Measurements from ENCODE around the gene ITGB6. TPM values are rescaled to one million over a fixed set of nuclear protein-coding genes. Genes with fewer than 3 reads are reported as not detected.

Gene ITGB6
- total RNA-seq, 1 donor from 2014 or later, result 48.8 TPM

DNA sequence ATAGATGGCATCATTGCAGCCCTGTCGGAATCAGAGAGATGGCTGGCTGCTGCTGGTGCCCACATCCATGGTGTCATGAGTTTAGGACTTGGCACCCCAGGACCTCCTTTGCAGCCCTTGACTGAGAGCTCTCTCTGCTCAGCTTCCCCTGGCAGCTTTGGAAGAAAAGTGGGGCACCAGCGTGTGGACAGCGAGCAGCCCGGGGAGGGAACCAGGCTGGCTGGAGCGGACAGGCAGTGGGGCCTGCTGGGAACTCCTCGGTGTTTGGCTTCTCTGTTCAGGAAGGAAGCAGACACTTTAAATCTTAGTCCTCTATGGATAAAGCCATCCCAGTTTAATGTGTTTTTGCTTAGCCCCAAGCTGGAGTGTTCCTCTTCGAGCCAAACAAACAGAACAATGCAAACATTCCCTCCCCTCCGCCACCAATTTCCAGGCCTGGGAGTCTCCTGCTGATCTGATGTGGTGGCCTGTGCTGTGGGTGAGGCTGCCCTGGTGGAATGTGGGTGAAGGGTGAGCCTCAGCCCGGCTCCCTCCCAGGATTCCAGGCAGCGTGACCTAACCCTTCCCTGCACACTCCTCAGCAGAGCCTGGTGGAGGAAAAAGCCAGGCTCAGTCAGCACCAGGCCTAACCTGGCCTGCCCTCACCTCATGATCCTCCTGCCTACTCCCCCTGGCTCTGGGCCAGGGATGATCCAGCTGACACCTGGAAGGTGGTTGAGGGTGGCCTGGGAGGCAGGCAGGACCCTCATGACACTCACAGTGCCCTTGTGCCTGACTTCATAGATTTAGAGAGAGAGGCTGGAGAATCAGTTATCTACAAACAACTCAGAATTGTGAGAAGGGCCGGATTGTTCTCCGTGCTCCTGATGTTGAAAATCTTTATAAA lies 21.6 kb upstream of the ITGB6 start:
- peak; percentile 85 for DNase-seq (ENCODE audit: low spot score)

- DNase-seq (ENCODE audit: low spot score), result no peak
Observed at GRCh38 chr2:160220545-160221009, 20.5 kb upstream of the ITGB6 start.

DNA sequence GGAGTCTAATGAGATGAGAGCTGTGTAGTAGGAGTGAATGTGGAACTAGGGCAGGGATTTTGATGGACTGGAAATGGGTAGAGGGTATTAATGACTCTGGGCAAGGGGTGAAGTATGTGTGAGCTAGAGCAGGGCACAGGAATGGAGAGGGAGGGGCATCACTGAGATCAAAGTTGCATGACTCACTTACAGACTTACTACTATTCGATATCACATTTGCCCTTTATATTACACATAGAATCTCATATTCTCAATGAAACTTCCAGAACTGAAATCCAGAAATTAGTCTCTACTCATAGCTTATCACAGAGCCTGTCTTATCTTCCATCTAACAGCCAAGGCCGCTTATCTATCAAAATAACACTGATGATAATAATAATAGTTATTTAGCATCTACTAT lies 20.0 kb upstream of the ITGB6 start:
- DNase-seq (ENCODE audit: low spot score), result no peak

GRCh38 chr2:160214461-160215445 lies 14.7 kb upstream of the ITGB6 start:
- peak; percentile 63 for DNase-seq (ENCODE audit: low spot score)

GRCh38 chr2:160213511-160213910 lies 13.4 kb upstream of the ITGB6 start:
- no peak for DNase-seq (ENCODE audit: low spot score)

DNA sequence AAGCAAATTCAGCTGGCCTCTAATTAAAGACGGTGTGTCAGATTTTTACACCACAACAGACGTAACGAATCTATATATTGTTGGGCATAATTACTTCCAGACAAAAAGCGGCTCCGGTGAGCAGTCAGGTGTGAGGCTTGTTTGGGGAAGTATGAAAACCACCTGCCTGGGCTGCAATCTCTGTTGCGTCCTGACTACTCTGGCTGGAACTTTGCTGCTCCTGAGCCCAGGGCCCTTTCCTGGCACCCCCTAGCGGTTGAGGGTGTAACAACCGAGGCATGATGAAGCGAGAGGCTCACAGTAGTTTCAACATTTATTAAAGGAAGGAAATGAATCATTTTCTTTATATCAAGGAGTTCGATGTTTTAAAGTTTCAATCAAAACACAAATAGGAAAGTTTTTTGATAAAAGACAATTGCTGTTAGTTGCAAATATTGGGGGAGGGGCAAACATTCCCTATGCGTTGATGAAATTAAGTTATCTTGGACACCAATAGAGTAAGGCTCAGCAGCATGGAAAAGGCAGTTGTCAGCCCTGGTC lies 10.6 kb upstream of the ITGB6 start:
- peak; percentile 54 for DNase-seq (ENCODE audit: low spot score)

DNA sequence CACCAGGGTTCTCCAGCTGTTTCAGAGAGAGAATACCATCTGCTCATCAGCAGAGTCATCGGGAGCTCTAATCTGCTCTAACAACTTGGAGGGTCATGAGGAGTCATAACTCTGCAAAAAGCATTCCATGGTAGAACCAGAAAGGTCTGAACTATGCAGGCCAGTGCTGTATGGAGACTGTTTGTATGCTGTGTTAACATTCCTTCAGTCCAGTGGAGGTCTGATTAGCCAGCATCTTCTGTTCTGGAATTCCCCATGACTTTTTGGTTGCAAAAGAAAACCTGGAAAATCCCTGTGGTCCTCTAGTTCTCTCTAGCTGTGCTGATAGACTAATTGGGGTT lies 9.4 kb upstream of the ITGB6 start:
- no peak for DNase-seq (ENCODE audit: low spot score)

- no peak for DNase-seq (ENCODE audit: low spot score)
Observed at GRCh38 chr2:160208655-160209515, 8.8 kb upstream of the ITGB6 start.

DNA sequence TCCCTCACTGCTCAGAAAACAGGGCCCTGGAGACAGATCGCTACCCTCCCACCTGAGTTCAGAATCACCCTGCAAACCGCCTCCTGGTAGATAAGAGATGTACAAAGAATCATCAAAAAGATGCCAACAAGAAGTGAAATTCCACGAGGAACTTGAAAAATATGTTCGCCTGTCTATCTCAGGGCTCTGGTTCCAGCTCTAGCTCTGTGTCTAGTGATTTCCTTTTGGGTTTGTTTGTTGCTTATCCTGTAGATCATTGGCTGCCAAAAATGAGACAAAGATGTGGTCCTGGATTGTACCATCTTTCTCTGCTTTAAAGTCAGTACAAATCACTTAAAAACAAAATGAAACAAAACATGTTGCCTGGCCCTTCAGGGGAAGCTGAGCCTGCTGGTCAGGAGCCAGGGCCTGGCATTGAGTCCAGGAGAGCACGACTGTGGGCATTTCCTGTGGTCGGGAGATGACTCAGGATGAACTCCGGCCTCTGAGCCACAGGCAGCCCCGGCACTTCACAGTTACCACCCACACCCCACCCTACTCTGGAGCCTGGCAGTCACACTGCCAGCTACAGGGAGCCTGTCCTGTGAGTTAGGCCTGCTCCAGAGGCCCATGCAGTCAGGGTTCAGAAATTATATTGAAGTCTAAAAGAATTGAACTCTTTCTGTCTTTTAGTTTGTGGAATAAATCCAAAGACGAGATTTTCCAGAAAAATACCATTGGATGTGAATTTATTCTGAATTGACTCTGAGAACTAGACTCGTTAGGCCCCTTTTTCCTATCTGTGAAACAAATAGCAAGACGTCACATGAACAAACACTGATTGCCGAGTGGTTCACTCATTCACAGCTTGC lies 8.0 kb upstream of the ITGB6 start:
- peak; percentile 87 for DNase-seq (ENCODE audit: low spot score)

GRCh38 chr2:160207271-160207670 lies 7.2 kb upstream of the ITGB6 start:
- DNase-seq (ENCODE audit: low spot score), result no peak

DNA sequence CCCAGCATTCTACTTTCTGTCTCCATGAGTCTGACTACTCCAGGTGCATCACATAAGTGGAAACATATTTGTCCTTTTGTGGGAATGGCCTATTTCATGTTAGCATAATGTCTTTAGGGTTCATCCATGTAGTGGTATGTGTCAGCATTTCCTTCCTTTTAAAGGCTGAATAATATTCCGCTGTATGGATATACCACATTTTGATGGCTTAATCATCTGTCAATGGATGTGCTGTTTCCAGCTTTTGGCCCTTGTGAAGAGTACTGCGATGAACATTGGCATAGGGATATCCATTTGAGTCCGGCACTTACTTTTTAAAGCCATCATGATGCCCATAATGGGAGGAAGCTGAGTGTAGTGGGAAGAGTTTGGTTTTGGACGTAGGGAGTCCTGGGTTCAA lies 6.4 kb upstream of the ITGB6 start:
- no peak for DNase-seq (ENCODE audit: low spot score)

DNA sequence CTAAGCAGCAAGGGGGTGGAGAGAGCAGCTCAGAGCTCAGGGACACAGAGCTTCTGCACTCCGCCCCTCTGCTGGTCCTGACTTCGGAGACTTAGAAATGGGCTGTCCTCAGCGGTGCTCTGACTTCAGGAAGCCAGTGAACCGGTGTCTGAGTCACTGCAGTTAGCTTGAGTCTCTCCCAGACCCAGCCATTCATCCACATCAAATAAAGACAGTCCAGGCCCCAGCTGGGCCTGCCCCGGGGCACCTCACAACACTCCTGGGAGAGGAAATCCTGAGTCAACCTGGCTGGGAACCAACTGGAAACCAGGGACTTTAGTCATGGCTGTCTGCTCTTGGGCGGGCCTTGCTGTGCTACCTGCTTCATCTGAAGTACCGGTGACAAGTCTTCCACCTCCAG lies 5.4 kb upstream of the ITGB6 start:
- peak; percentile 80 for DNase-seq (ENCODE audit: low spot score)

DNA sequence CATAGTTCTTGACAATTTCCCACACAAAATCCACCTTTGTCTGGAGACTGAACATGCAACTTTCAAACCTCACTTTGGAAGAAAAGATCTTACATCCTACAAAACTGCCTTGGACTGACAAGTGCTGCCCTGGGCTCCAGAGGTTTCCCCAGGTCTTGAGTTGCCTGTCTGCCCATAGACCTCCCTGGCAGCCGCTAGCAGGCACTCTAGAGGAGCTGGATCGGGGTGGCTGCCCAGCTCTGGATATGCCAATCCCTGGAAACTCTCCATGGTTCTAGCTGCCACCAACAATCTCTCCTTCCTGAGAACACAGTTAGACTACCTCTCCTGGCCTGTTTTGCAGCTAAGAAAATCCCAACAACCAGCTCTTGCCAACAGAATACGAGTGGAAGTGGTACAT lies 3.4 kb upstream of the ITGB6 start:
- DNase-seq (ENCODE audit: low spot score), result no peak

DNA sequence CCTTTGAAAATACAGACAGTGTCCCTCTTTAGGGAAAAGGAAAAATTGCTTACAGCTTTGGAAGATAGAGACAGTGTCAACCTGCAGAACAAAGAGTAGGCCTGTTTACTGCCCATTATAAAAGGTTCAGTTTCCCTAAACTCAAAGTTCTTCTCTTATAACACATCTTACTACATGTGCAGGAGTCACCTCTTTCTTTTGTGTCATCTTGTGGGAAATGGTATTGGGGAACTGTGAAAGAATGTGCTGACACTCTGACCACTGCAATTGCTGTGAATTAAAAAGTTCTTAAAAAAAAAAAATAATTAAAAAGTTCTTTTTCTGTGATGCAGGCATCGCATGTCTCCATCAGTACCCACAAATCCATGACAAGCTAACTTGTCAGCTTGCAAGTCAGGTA lies 2.9 kb upstream of the ITGB6 start:
- DNase-seq (ENCODE audit: low spot score), result no peak

DNA sequence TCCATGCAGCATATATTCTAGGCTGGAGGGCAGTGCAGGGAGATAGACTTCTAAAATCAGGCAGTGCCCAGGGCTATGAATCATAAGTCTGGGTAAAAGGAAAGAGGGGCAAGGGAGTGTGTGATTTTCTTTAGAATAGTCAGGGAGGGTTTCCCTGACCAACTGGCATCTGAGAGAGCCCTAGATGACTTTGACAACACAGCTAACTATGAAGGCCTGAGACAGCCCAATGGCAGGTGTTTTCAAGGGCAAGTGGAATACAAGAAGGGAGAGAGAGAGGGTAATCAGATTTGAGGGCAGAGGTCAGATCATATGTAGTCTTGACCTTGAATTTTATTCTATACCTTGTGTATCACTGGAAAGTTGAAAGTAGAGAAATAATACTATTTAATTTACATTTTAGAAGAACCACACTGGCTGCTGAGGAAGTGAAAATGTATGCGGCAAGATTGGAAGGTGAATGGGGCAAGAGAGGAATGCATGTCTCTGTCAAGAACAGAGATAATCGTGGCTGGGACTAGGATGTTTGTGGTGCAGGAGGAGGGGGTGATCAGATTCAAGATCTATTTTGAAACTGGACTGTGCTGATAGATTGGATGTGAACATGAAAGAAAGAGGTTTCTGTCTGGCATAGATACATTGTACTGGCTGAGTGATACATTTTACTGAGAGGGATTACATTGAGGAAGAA lies 1.9 kb upstream of the ITGB6 start:
- DNase-seq (ENCODE audit: low spot score), result no peak

- no peak for DNase-seq (ENCODE audit: low spot score)
Observed at GRCh38 chr2:160200921-160201320, 849 bp upstream of the ITGB6 start.

DNA sequence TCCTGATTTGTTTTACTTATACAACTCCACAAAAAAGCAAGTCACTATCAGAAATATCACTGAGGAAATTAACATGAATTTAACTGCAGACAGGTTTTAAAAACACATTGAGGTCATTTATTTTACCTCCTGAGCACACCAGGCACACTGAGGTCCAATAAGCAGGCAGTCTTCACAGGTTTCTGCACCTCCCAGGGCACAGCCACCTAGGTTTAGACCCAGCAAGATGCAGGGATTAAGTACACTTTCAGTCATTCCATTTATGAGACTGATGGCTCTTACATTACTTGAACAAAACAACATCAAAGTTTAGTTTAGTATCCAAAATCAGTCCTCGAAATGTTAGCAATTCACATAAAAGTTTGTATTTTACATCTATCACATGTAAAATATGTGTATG lies 1.0 kb downstream of the ITGB6 start:
- no peak for DNase-seq (ENCODE audit: low spot score)

DNA sequence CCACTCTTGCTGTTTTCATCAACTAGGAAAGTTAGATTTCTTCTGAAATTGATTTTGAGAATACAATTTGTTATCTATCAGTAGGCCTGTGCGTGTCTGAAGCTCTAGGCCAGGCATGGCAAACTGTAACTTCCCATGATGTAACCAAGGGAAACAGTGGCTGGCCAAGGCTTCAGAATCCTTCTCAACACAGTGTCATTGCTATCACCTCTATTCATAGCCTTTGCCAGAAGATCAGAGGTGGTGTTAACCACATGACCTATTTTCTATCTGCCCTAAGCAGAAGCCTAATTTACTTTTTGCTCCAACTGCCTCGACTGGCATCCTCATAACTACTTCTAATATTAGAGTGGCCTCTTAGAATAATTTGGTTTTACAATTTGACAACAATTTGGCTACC lies 2.5 kb downstream of the ITGB6 start:
- no peak for DNase-seq (ENCODE audit: low spot score)

- DNase-seq (ENCODE audit: low spot score), result no peak
Observed at GRCh38 chr2:160194946-160195345, 5.1 kb downstream of the ITGB6 start.

- no peak for DNase-seq (ENCODE audit: low spot score)
Observed at GRCh38 chr2:160194351-160194750, 5.7 kb downstream of the ITGB6 start.

All from mucosa of gallbladder (tissue), 1 donor.